CD4-positive, alpha-beta T cell treated with Interleukin-1 beta for 1 hour (primary cell): Measurements from ENCODE around the gene TCEA2.
A peak's percentile ranks its signal among the peaks of the same experiment; 100 is the strongest.

Experiments
- DNase-seq, 2 donors: peaks; one replicate each; pipeline ENCODE4 v3.0.0-alpha.2; 2020 to 2022

TCEA2 gene

GRCh38 chr20:64099086-64099786 lies 36.2 kb downstream of the TCEA2 start:
- DNase-seq: no peak

- peak; percentile 24 to 71 for DNase-seq
Measured at GRCh38 chr20:64099880-64100565, 37.0 kb downstream of the TCEA2 start.

DNA sequence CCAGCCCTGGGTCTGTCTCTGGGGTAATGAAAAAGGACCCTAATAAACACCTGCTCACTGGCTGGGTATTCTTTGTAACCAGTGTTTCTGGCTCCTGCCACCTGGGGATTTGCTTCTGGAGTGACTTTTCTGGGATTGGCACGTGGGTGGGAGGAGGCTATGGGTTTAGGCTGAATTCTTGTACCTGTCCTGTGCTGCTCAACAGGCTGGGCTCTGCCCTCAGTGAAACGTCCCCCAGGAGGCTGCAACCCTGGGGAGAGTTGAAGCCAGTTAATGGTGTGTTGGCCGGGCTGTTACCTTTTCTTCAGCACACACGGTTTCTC lies 37.5 kb downstream of the TCEA2 start:
- no peak for DNase-seq

DNA sequence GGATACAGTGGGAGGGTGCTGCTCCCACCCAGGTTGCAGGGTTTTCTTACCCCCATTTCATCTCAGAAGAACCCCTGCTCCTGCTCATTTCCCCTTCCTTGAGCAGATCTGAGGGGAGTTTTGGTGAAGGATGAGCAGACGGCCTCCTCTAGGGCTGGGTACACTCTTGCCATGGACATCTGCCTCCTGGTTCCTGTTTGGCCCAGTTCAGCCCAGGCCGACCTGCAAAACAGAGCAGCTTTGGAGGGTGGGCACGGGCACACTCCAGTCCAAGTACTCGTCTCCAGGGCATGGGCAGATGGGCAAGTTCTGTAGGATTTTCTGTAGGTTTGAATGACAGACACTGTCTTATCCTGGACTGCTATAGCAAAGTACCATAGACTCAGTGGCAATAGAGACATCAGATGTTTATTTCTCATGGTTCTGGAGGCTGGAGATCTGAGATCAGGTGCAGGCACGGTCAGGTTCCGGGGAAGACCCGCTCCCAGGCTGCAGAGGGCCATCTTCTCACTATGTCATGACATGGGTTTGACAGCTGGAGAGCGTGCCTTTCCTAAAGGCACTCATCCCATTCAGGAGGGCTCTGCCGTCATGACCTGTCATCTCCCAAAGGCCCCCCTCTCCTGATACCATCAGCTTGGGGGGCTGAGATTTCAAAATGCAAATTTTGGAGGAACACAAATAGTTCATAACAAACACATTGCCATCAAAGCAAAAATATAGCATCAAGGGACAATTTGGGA lies 38.1 kb downstream of the TCEA2 start:
- DNase-seq: no peak

GRCh38 chr20:64101731-64102621 lies 39.0 kb downstream of the TCEA2 start:
- DNase-seq: peak; percentile 64

DNA sequence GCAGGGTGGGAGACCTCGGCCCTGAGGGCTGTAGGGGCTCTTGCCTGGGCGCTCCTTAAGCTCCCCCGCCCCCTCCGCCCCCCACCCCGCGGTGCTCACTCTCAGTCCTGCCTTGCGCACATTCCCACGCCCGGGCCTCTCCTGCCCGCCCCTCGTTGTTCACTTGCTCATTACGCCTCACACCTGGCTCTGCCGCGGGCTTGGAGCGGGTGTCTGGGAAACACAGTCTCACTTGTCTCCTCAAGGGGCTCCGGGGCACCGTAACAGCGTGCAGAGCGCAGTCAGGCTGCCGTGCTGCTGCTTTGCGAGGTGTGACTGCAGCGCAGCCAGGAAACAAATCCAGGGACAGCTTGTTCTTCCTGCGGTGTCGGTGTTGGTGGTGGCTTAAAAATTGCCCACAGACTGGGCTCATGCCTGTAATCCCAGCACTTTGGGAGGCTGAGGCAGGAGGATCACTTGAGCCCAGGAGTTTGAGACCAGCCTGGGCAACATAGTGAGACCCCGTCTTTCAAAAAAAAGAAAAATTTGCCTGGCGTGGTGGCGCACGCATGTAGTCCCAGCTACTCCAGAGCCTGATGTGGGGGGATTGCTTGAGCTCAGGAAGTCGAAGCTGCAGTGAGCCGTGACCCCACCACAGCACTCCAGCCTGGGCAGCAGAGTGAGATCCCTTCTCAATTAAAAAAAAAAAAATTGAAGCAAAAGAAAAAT lies 39.8 kb downstream of the TCEA2 start:
- DNase-seq: no peak

DNA sequence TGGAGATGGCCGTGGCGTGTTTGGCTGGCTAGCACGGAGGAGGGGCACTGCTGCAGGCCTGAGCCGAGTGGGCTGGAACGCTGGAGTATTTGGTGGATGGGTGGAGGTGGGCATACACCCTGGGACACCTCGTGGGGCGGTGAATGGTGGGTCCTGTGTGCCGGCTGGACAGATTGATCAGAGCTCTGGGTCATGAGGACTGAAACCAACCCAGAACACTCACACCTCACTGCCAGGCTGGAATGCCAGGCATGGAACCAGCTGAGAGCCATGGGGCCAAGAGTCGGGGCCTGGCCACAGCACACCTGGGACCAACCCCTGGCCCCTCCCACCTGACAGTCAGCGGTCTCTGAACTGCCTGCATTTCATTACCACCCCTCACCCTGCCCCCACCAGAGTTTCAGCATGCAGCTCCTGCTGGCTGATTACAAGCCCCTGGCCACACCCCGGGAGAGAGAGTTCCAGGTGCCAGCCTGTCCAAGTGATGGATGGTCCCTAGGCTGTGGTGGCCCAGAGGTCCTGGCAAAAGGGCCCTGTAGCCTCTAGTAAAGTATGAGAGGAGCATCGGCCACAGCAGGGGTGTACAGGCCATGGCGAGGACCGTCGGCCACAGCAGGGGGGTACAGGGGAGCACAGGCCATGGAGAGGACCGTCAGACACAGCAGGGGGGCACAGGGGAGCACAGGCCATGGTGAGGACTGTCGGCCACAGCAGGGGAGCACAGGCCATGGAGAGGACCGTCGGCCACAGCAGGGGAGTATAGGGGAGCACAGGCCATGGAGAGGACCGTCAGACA lies 41.1 kb downstream of the TCEA2 start:
- DNase-seq: no peak

GRCh38 chr20:64104667-64105451 lies 41.9 kb downstream of the TCEA2 start:
- DNase-seq: no peak

DNA sequence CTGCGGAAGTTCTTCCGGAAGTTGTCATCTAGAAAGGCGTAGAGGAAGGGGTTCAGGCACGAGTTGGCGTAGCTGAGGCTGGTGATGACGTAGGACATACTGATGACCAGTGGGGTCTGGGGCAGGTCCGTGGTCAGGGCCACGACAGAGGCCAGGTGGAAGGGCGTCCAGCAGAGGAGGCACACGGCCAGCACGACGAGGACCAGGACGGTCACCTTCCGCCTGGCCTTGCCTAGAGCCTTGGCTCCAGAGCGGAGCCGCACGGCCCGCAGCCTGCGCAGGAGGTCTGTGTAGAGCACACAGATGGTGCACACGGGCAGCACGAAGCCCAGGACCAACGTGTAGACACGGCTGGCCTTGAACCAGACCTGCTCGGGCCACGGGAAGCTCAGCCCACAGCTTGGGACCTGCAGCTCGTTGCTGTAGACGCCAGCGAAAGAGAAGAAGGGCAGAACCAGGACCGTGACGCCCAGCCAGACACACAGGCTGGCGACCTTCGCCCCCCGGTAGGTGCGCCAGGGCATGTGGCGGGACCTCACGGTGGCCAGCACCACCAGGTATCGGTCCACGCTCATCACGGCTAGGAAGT lies 42.9 kb downstream of the TCEA2 start:
- DNase-seq: no peak

DNA sequence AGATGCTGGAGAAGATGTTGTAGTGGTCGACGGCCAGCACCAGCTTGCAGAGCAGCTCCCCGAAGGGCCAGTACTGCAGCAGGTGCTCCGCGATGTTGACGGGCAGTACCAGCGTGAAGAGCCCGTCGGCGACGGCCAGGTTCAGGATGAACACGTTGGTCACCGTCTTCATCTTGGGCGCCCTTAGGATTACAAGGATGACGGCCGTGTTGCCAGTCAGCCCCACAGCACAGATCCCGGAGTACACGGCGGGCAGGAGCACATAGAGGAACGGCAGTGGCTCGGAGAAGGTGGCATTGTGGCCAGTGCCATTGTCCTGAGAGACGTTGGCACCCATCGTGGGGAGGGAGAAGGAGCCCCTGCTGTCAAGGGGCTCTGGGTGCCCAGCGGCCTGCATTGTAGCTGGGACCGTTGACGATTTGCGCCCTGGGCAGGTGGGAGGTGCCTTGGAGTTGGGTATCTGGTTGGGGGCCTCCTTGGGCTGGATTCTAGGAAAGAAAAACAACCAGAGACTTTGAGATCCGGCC lies 43.5 kb downstream of the TCEA2 start:
- no peak for DNase-seq

GRCh38 chr20:64106981-64107735 lies 44.2 kb downstream of the TCEA2 start, which contains the start of gene NPBWR2:
TSS of gene NPBWR2 (minus strand) at chr20:64107565. CDS start at chr20:64106831, 734 bp downstream.
- peak in 1 of 2 donors; percentile 42 for DNase-seq

DNA sequence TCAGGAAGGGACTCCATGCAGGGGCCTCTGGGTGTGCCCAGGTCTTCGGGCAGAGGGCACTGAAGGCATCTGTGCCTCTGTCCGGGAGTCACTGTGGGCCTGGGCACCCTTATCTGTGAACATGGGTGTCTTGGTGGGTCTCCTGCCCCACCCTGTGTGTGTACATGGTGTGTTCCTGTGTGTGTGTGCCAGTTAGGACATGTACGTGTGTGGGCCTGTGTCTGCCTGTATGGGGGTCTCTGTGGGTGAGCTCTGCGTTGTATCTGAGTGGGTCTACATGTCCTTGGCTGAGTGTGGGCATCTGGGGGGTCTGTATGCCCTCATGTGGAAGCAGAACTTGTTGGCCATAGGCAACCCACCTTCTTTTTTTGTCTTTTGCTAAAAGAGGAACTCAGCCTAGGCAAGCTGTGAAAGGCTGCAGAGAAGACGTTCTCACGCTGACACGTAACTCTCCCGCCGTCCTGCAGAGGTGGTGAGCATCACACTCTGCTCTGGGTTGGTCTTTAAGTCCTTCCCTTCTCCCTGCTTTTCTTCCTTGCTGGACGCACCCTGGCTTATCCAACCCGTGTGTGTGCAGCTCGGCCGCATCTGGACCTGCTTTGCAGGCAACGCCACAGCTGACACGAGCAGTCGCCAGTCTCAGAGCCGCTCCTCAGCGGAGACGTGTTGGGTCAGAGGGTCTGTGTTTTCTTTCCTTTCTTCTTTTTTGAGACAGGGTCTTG lies 44.9 kb downstream of the TCEA2 start:
- peak in 1 of 2 donors; percentile 14 for DNase-seq

DNA sequence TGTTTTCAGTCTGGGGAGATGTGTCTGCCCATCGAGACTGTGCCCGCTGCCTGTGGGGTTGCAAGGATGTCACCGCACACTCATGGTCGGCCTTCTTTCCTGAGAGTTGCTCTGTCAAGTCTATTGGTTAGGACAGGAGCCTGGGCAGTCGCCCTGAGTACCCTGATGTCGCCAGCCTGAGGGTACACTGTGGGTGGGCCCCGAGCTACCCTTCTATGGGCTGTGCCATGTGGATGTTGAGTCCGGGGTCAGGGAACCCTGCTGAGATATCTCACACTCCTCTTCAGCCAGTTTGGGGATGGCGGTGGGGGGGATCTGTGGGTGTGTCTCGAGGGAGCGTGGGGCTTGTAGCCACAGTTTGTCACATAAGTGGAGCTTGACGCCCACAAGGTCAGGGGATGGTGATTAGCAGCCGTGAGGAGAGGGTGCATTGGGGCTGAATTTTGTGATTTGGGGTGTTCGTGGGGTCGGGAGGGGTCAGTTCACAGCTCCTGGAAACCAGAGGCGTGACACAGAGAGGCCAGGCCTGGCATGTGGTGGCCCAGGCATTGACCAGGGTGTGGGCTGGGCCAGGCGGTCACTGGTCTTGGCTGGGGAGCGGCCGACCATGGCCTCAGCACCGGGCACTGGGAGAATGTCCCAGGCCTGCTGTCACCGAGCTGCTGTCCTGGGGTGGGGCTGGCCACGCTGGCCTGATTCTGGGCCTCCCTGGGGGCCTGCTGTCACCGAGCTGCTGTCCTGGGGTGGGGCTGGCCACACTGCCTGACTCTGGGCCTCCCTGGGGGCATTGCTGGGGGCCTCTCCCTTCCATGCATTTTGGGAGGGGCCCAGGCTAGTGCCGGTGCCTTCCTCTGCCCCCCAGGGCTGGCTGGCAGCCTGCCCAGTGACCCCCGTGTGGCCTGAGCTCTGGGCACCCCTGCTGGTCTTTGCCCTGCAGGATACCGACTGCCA lies 46.0 kb downstream of the TCEA2 start:
- no peak for DNase-seq

- no peak for DNase-seq
Measured at GRCh38 chr20:64109831-64110391, 46.9 kb downstream of the TCEA2 start.

- DNase-seq: no peak
Measured at GRCh38 chr20:64110411-64111068, 47.5 kb downstream of the TCEA2 start.
